Measurements from ENCODE around the gene PTPRD.

The PTPRD gene

GRCh38 chr9:9257999-9258498 lies 1354.8 kb downstream of the PTPRD start:
- no peak for DNase-seq

- DNase-seq = no peak
Observed at GRCh38 chr9:9246726-9247125, 1366.1 kb downstream of the PTPRD start.

- no peak for DNase-seq
Observed at GRCh38 chr9:9231946-9232345, 1380.9 kb downstream of the PTPRD start.

DNA sequence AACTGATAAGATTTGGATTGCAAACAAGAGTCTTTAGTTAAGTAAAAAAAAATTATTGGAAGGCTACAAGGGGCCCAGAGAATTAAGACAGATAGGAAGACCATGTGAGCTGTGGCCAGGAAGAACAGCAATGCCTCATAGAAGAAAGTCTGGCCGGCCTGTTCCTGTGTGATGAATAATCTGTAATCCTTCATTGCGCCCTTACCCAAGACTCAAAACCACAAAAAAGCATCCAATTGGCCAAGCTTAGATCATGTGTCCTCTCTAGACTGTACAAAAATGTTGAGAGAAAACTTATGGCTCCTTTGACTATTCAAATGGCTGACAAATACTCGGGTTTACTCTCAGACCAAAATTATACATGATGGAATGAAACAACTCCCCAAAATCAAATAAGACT lies 1383.5 kb downstream of the PTPRD start:
- no peak for DNase-seq

GRCh38 chr9:9223175-9223574 lies 1389.6 kb downstream of the PTPRD start:
- no peak for DNase-seq

DNA sequence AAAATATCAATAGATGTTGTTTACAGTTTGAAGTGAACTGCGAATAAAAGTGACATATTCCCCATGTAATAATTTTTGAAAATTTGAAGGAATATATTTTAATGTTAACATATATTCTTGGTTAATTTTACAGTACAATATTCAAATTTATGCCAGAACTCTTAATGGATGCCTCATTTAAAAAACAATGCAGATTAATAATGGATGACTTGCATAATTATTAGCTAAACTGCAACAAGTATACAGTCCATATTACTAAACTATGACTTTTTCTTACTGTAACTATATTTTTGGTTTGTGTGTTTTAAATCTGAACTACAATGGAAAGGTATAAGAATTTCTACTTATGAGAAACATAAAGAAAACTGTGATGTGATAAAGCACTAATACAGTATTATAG lies 1390.1 kb downstream of the PTPRD start:
- no peak for DNase-seq

- no peak for DNase-seq
Observed at GRCh38 chr9:9216934-9217333, 1395.9 kb downstream of the PTPRD start.

DNA sequence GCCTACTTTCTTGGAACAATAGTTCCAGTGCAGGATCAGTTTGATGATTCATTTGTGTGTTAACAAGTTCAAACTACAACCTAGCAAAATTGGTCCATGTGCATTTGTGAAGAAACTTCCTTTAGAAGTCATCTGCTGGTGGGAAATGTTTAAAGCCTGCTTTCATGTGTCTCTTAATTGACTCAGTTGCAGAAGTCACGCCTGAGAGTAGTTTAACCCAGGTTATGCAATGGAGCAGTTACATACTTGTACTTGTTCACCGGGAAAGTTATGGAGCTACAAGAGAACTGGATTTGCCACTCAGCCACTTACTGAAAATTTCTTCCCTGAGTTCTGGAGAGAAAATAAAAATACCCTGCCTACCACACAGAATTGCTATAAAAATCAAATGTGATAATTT lies 1397.8 kb downstream of the PTPRD start:
- no peak for DNase-seq

GRCh38 chr9:9214066-9214465 lies 1398.7 kb downstream of the PTPRD start:
- DNase-seq = no peak

GRCh38 chr9:9212963-9213362 lies 1399.8 kb downstream of the PTPRD start:
- DNase-seq = no peak

DNA sequence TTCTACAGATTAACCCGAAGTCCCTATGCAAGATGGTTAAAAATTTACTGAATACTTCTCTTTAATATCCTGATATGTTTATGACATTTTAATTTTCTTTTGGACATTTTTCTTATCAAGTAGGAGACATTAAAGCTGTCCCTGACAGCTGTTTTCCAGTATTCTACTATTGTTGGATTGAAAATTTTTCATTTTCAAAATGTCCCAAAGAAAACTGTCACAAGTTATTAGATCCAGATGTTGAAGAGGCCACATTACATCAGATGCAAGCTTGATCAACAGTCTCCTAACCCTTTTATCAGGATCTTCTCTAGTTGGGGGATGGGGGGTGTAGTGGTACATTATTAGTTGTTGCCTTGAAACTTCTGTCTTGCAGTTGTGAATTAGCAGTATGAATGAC lies 1410.5 kb downstream of the PTPRD start:
- DNase-seq = no peak

GRCh38 chr9:9186086-9186485 lies 1426.7 kb downstream of the PTPRD start:
- DNase-seq = no peak

- no peak for DNase-seq
Observed at GRCh38 chr9:9182431-9182830, 1430.4 kb downstream of the PTPRD start.

- no peak for DNase-seq
Observed at GRCh38 chr9:9177081-9177480, 1435.7 kb downstream of the PTPRD start.

DNA sequence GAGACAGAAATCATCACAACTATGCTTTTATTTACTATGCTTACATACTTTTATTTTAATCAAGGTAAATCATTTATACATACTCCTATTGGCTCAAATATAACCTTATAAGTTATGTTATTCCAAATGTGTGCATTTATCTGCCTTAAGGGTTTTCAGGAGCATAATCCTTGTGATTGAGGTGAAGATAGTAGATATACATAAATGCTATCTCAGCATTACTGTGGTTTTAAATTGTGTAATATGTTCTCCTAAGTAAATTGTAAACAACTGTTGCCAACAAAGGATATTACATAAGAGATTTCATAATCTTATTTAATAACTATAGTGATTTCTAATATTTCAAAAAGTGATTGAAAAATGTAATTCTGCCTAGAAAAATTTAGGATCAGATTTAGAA lies 1438.4 kb downstream of the PTPRD start:
- DNase-seq = no peak

GRCh38 chr9:9173264-9173663 lies 1439.5 kb downstream of the PTPRD start:
- DNase-seq = no peak

- DNase-seq = no peak
Observed at GRCh38 chr9:9170439-9171134, 1442.2 kb downstream of the PTPRD start.

DNA sequence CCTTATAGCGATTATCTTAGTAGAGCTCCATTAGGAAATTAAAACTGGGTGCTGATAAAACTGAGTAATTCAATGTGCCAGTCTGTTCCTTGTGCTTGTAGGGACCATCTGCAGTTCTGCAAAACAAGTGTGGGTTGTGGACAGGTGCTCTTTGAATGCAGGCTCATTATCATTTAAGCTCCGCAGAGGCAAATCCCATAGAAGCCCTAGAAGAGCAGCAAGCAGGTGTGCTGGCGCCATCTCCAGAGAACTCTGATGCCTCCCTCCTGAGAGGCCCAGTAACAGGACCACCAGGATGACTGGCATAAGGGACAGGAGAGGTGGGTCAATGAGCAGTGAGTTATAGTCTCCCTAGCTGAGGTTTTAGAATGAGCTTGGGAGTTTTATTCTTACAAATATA lies 1470.8 kb downstream of the PTPRD start:
- no peak for DNase-seq

DNA sequence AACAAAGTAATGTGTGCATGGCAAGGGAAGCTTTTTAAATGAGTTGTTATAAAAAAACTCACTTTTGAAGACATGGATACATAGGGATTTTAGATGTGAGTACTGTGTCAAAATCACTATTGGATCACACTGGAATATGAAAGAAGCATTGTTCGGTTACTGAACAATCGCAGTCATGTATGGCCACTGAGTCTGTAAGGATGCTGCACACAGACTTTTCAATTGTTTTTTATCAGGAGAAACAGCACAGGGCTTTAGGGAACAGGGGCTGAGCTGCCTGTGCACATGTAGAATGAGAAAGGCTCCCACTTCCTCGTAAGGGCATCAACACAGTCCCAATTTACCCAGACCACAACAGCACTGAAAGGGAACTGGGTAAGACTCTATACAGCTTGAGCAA lies 1479.3 kb downstream of the PTPRD start:
- no peak for DNase-seq

- peak; percentile 19 for DNase-seq
Observed at GRCh38 chr9:9124616-9125015, 1488.2 kb downstream of the PTPRD start.

GRCh38 chr9:9122230-9122875 lies 1490.4 kb downstream of the PTPRD start:
- no peak for DNase-seq

DNA sequence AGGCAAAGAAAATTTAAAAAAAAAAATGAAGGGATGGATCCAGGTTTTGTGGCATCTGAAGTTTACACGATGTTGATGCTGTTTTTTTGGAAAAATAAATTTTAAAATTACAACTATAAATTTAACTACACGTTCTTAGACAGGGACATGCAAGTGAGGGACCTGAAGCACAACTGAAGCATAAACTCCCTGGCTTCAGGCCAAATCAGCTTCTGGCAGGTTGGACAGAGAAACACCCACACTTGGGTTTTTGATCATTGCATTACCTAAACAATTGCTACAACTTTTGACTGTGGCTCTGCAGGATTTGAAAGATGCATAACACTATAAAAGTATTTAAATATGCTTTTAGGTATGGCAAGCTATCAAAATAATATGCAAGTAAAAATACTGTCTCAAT lies 1494.9 kb downstream of the PTPRD start:
- no peak for DNase-seq

- DNase-seq = peak; percentile 2
Observed at GRCh38 chr9:9112001-9112720, 1500.6 kb downstream of the PTPRD start.

- no peak for DNase-seq
Observed at GRCh38 chr9:9108641-9109040, 1504.2 kb downstream of the PTPRD start.
